Measurements from ENCODE around the gene CRYAB.

CRYAB gene, protein sequence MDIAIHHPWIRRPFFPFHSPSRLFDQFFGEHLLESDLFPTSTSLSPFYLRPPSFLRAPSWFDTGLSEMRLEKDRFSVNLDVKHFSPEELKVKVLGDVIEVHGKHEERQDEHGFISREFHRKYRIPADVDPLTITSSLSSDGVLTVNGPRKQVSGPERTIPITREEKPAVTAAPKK
- total RNA-seq = 0 to 0.24 (median 0.04) reads per million in 4 experiments

DNA sequence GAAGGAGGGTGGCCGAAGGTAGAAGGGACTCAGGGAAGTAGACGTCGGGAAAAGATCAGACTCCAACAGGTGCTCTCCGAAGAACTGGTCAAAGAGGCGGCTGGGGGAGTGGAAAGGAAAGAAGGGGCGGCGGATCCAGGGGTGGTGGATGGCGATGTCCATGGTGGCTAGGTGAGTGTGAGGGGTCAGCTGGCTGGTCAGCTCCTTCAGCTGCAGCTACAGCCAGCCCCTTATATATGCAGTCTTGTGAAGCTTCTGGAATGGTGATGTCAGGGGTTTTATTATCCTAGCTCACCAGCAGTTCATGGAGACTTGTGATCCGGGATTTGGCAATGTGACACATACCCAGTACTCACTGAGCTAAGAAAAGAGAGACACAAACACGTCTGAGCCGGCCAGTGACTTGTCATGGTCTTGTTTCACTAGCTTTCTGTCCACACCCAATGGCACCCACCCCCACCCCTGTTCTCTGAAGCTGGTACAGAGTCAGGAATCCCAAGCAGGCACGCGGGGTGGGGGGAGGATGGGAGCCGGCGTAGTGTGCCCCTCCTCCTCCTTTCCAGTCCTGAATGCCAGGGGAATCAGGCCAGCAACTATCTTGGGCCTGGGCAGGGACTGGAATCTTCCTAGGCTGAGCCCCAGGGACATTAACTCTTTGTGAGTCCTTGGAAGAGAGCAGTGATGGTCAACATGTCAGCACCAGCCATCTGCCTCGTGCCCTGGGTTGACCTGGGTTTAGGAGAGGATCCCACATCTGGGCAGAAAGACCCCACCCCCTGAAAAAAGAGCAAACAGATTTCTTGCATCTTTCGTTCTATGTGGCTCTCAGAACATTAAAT, at the start of gene CRYAB:
Gene CRYAB (minus strand): TSS at position 208 of the 839 bp plus-strand sequence. CDS start 46 bp downstream, at position 162.
- DNase-seq = no peak

DNA sequence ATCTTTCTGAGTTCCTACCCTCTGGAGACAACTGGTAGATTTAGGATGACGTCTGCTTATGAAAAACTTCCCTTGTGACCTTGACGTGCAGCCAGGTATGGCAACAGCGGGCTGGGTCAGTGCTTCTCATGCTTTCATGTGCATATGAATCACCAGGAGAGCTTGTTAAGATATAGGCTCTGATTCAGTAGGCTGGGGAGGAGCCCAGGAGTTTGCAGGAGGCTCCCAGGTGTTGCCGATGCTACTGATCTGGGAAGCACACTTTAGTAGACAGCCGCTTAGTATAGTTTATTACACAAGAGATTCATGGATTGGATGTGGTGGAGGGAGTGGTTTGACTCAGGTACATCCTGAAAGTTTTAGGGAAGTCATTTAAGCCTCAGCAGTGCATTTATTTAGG, 49.3 kb upstream of the CRYAB start:
- no peak for DNase-seq

DNA sequence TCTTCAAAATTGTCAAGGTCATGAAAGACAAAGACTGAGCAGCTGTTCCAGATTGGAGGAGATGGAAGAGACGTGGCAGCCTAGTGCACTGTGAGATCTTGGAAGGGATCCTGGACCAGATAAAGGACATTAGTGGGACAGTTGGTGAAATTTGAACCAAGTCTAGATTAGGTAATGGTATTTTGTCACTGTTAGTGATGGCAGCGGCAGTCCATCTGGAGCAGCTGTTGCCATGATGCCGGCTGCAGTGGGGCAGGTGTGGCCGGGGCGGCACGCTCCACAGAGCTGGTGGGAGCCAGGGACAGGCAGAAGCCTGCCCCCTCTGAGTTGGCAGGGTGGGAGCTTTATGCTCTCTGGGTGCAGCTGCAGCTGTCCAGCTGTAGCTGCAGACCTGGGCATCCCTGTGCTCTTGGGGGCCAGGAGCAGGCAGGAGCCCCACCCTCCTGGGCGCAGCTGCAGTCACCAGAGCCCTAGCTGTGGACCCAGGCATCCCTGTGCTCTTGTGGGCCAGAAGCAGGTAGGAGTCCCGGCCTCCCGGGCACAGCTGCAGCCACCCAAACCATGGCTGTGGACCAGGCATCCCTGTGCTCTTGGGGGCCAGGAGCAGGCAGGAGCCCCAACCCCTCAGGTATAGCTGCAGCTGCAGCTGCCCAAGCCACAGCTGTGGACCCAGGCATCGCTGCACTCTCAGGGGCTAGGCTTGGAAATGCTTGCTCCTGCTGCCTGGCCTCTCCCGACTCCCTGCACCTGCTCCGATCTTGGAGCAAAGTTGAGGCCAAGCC, 46.3 kb upstream of the CRYAB start:
- DNase-seq = no peak

DNA sequence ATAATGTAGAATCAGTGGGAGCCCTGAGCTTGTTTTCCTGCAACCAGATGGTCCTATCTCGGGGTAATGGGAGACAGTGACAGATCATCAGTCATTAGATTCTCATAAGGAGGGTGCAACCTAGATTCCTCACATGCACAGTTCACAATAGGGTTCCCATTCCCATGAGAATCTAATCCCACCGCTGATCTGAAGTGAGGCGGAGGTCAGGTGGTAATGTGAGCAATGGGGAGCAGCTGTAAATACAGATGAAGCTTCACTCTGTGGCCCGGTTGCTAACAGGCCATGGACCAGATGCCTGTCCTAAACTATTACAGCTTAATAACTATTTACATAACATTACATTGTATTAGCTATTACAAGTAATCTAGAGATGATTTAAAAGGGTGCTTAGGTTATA, 42.6 kb upstream of the CRYAB start:
- DNase-seq = no peak

DNA sequence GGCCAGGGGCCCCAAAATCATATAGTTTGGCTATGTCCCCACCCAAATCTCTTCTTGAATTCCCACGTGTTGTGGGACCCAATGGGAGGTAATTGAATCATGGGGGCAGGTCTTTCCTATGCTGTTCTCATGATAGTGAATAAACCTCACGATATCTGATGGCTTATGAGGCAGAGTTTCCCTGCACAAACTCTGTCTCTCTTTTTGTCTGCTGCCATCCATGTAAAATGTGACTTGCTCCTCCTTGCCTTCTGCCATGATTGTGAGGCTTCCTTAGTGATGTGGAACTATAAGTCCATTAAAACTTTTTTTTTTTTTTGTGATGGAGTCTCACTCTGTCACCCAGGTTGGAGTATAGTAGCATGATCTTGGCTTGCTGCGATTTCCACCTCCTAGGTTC, 40.0 kb upstream of the CRYAB start:
- no peak for DNase-seq

DNA sequence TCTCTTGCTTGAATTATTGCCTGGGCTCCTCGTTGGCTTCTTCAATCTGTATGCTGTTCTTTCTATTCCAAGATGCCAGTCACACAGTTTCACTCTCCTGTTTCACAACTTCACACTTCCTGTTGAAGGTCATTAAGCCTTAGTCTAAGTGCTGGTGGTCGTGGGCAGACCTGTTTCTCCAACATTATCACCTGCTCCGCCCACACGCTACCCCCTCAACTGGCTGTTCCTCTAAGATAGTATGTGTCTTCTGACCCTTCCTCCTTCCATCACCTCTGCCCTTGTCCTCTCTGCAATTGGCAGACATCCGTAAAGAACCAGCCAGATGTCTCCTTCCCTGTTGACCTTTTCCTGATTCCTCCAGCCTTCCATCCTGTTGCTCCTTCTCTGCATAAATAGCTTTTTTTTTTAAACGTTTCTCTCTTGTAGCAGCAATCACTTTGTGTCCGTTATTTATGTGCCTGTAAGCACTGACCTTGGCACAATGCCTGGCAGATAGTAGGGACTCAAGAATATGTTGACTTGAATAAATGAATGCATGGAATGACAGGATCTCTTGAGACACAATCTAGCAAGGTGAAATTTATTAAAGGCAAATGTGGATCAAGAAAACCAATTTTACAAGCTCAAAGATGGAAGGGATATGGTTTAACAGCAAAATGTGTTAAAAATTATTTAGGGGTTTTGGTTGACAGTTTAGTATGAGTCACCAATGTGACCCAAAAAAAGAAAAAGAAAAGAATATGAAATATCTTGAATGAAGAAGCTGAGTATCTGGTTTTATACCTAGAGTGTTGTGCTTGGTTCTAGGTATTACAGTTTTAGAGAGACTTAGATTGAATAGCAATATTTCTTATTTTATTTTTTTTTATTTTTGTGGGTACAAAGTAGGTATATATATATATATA, 38.2 kb upstream of the CRYAB start:
- DNase-seq = no peak

DNA sequence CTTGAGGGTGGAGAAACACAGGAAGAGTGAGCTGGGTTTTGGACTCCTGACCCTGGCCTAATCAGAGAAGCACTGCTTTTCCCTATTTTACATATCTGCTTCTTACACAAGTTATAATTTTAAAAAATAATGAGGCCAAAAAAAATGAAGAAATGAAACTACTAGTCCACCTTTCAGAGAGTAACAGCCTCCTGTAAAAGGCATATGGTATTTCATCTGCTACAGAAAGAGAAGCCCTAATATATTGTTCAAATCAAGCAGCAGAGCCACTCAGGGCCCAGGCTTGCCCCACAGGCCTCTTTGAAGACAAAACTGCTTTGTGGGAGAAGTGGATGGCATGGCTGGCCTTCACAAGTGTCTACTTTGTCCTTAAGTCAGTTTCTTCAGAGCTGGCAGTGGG, 35.6 kb upstream of the CRYAB start:
- no peak for DNase-seq

DNA sequence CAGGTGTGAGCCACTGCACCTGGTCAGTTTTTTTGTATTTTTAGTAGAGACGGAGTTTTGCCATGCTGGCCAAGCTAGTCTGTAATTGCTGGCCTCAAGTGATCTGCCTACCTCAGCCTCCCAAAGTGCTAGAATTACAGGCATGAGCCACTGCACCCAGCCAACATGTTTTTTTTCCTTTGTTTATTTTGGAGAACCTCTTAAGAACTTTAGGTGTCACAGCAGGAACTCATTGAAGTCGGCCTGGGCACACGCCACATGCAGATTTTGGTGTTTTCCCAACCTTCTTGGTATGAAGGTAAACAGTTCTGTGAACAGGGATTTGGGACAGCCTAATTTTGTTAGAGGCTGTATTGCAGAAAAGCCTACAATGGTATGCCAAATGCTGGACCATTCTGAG, 34.9 kb upstream of the CRYAB start:
- DNase-seq = no peak

DNA sequence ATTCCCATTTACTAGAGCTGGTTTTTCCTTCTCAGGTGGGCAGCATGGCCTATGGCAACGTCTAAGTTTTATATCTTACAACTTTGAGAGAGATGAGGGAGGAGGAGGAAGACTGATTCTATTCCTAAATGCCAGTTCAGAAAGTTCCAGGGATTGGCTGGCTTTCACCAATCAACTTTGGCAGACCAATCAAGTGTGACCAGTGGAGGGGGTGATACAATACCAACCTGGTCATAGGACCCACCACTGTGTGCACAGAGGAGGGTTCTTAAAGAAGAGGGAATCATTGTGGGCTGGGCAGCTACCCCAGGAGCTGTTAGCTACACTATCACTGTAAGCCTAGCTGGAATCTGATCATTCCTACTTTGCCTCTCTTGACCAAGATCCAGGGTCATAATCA, 33.6 kb upstream of the CRYAB start:
- no peak for DNase-seq

DNA sequence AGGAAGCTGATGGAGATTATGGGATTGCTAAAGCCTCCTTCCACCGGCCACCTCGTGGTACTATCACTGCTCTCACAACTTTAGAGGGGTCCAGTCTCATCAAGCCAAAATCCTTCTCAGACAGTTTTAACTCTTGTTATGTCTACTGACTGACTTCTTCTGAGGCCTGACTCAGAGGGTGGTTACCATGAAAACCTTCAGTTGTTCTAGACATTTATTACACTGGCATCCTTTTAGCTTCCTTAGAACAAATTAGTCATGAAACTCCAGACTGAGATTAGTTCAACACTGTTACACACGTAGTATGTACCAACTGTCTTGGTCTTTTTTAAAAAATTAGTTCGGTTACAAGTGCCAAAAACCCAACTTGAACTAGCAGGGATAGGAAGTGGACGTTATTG, 33.1 kb upstream of the CRYAB start:
- no peak for DNase-seq

DNA sequence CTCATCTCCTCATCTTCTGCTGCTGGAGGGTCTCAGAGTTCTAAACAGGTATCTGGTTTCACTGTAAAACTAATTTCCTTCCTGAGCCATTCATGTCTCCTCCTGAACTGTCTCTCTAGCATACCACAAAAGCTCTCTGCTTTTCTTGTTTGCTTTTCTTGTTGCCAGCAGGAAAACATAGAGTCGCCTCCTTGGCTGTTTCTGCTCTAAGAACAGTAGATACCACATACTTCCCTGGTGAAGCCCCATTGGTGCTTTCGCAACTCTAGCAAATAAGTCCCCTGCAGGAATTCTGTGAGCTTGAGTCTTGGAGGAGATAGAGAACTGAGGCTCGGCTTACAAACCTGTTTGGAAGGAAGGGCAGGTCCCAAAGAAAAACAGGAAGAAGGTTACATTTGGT, 32.6 kb upstream of the CRYAB start:
- no peak for DNase-seq

DNA sequence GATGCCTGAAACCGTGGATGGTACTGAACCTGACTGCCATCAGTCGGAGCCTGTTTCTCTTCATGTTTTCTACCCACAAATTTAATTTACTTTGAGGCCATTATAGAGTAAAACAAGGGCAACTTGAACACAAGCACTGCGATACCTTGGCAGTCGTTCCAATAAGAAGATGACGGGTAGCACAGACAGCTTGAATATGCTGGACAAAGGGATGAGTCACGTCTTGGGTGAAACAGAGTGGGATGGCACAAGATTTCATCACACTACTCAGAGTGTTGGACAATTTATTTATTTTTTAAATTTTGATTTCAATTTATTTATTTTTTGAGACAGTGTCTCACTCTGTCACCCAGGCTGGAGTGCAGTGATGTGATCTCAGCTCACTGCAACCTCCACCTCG, 31.3 kb upstream of the CRYAB start:
- DNase-seq = no peak

DNA sequence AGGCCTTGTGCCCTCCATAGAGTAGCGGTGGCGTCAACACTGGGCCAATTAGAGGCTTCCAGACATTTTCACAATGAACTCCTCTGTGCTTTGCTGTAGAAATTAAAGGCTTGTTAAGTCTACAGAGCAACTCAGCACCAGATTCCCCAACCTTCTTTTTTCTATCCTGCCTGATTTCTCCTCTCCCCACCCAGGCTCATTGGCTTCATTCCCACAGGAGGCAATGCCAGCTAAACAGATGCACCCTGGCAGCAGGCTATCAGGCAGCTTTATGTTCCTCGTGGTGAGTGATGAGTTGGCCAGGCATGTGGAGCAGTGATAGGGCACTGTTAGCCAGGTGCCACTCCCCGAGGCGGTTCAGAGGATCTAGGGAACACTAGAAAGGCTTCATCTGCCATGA, 30.4 kb upstream of the CRYAB start:
- no peak for DNase-seq

DNA sequence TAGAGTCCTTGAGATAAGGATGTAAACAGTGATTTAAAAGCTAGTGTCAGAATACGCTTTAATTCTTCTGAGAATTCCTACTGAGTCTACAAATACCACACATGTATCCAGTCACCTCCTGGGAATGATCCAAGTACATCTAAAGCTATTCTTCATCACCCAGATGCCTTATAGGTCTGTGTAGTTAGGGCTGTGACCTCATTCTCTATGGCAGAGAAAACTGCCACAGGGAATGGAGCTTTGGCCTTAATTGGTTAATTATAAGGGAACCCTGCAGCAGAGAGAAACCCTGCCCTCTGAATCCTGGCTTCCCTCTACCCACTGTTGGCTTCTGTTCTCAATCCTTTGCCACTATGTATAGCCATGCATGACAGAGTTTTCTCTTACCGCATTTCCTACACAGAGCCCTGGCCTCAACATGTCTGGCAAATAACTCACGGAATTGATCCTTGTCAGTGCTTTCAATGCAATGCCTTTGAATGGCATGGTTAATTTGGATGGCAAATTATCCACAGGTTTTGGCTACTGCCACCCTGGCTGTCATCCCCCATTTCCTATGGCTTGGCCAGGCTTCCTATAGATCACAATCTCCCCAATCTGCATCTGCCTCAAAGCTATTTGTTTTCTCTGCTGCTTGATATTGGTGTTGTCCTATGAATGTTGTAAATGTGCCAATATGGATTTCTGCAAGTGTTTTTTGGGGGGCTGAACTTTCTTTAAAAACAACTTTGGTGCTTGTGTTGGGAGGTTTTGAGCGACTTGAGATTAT, 28.4 kb upstream of the CRYAB start:
- no peak for DNase-seq

DNA sequence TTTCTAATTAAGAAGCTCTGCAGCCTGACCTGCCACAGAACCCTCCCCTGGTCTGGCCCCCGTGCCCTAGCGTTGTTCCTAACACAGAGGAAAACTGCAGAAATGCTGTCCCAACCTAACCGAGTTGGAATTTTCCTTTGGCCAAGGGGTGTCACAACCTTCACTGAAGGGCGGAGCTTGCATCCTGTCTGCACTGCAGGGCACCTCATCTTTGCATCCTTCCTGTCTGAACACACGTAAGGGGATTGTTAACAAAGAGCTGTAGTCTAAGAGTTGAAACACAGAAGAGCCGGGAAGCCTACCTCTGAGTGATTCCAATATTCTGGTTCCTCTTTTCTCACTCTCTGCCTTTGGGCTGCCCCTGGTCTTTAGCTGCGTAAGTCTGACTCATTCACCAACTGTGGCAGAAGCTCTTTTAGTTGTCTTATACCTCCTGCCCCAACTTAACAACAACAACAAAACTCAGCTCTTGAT, 27.2 kb upstream of the CRYAB start:
- no peak for DNase-seq

DNA sequence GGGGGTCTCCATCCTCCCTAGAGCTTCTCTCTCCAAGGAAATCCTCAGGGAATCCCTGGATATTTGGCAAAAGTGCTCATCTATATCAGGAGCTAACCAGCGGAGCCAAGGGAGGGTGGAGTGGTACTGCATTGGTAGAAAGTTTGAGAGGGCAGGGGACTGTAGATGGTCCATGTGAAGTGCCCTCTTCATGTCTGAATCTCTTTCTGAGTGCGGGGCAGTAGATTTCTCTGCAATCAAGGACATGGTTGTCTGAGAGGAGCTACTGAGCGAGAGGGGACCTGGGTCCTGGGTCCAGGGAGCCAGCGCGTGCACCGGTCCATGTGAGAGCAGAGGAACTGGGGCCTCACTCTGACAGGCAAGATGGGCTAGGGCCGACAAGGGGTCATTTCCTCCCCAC, 26.3 kb upstream of the CRYAB start:
- no peak for DNase-seq

DNA sequence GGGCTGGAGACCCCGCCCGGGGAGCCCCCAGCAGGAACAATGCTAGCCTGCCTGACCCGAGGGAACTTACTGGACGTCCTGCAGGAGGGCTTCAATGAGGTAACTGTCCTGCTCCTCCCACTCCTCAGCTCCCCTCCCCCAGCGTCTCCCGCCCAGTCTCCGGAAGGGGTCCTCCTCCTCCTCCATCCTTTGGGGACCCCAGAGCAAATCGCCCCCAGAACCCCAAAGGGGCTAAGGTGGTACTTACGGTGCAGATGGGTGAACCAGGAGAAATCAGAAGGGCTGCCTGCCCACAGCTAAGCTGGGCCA, 25.8 kb upstream of the CRYAB start:
- DNase-seq = no peak

DNA sequence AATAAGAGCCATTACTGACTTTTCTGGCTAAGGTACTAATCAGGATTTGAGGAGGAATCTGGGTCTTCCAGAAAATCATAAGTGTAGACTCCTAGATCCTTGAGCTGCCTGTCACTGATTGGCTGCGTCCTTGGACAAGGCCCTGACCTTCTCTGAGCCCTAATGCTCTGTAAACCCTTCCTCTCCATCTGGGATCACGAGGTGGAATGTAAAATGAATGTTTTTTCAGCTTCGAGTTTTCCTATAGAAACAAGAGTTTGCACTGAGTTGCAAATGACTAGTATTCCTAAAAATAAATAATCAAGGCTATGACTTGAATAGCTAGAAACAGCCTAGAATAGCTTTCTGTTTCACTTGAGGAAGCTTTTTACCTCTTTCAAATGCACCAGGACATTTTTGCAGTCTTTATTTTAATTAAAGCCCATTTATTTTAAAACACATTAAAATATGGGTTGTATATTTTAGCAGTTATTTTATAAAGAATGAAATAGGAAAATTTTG, 24.5 kb upstream of the CRYAB start:
- DNase-seq = no peak

DNA sequence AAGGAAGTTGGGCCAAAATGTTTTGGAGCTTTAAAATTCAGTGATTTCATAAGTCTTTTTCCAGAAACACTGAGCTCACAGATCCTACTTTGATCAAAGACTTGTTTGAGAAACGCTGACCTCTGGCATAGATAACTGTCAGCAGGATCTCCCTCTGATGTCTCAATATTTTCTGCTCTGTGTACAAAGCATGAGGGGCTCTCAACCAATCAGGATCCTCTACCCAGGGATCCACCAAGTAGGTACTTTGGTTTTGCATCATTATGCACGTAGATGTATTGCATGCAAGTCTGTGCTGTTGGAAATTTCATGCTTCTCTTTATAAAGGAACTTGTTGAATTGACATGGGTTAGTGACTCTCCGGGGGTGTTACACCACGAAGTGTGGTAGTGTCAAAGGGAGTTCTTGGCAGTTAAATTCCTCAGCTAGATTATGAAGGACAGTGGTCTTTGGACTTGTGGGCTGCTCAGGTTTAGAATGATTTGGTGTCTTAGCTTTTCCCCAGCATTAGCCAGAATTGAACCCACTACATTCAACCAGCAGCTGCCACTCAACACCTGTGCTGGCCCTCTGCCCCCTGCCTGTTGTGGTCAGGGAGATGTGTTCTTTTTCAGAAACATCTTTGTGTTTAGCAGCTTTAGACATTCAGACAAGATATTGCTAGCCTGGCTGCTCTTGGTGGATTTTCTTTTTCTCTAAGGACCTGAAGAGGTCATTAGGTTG, 23.9 kb upstream of the CRYAB start:
- no peak for DNase-seq

DNA sequence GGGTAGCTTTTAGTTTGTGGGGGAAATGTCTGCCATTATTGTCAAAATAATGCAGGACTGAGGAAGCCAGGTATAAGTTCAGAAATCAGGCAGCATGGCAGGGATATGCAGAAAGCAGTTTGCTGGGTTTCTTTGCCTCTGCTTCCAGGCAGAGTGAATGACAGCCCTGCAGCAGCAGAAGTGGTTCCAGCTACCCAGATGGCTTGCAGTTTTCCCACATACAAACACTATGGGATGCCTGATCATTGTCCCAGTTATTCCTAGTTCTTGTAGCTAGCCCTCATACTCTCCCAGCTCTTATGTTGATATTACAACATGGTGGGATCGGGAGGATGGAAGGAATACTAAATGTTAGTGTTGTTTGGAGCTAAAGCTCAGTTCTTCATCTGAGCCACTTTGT, 22.7 kb upstream of the CRYAB start:
- no peak for DNase-seq

DNA sequence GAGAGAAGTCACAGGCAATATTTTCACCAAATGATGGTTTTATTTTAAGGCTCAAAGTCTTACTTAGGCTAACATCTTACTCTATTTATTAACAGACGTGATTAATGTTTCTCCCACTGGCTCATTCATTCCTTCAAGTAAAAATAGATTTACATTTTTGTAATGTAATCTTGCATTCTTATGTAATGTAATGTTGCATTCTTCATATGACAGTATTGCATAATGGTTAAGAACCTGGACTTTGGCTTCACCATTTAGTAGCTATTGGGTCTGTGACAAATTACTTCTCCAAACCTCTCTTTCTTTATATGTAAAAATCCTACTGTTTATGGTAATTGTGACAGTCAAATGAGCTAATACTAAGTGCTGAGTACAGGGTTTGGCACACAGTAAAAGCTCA, 22.3 kb upstream of the CRYAB start:
- no peak for DNase-seq
